GM18507 (cell line): ENCODE results near the gene FGFR2.
"Not testable (repeated sequence)": the region's sequence is repeated elsewhere in the genome, so short reads cannot be mapped to it uniquely, and the experiment has no call there.

Source experiments
- DNase-seq: peaks from one replicate; pipeline ENCODE4 v3.0.0; 2011; ENCODE audit warnings: low read depth; ENCODE audit not compliant: insufficient read length; ENCODE audit errors: extremely low spot score
- FAIRE-seq: peaks from 2 replicates; lab custom pipeline; 2011; peaks lifted over from hg19 to GRCh38; lab: Jason Lieb, UNC

FGFR2 gene

GRCh38 chr10:121531076-121531829, 67.0 kb downstream of the FGFR2 start:
- DNase-seq (no peak), FAIRE-seq (no peak)

- no peak for FAIRE-seq
- DNase-seq: no peak
Observed at GRCh38 chr10:121530481-121531075, 67.7 kb downstream of the FGFR2 start.

- FAIRE-seq: no peak
Observed at GRCh38 chr10:121527690-121528089, 70.6 kb downstream of the FGFR2 start.

GRCh38 chr10:121526801-121527221, 71.4 kb downstream of the FGFR2 start:
- FAIRE-seq (no peak), DNase-seq (no peak)

More at GRCh38 chr10:121527690-121528089, 70.6 kb downstream of the FGFR2 start:
- DNase-seq: no peak

- DNase-seq (no peak), FAIRE-seq (no peak)
Observed at GRCh38 chr10:121526135-121526790, 72.0 kb downstream of the FGFR2 start.

- no peak for FAIRE-seq
Observed at GRCh38 chr10:121525251-121526134, 72.8 kb downstream of the FGFR2 start.

GRCh38 chr10:121524157-121524817, 74.0 kb downstream of the FGFR2 start:
- no peak for DNase-seq
- no peak for FAIRE-seq

More at GRCh38 chr10:121525251-121526134, 72.8 kb downstream of the FGFR2 start:
- DNase-seq: no peak

GRCh38 chr10:121522831-121523230, 75.4 kb downstream of the FGFR2 start:
- FAIRE-seq: no peak
- DNase-seq: no peak

- DNase-seq: no peak
- FAIRE-seq: no peak
Observed at GRCh38 chr10:121521794-121522556, 76.3 kb downstream of the FGFR2 start.

GRCh38 chr10:121520526-121520925, 77.7 kb downstream of the FGFR2 start:
- FAIRE-seq, DNase-seq: not testable (repeated sequence)

- DNase-seq: no peak
- FAIRE-seq: no peak
Observed at GRCh38 chr10:121519901-121520493, 78.2 kb downstream of the FGFR2 start.

GRCh38 chr10:121519411-121519810, 78.8 kb downstream of the FGFR2 start:
- no peak for FAIRE-seq
- no peak for DNase-seq

- FAIRE-seq: no peak
- no peak for DNase-seq
Observed at GRCh38 chr10:121518333-121518732, 79.9 kb downstream of the FGFR2 start.

- DNase-seq: peak; percentile 9
- peak; percentile 55 for FAIRE-seq
Observed at GRCh38 chr10:121516093-121516865, 82.0 kb downstream of the FGFR2 start.

- FAIRE-seq (no peak), DNase-seq (no peak)
Observed at GRCh38 chr10:121514141-121514865, 83.9 kb downstream of the FGFR2 start.

- DNase-seq: no peak
- no peak for FAIRE-seq
Observed at GRCh38 chr10:121511943-121512342, 86.3 kb downstream of the FGFR2 start.

GRCh38 chr10:121511460-121511859, 86.8 kb downstream of the FGFR2 start:
- FAIRE-seq (no peak), DNase-seq (no peak)
